Activated CD8-positive, alpha-beta memory T cell treated with anti-CD3 and anti-CD28 coated beads, Interleukin-2, amount 50 U/mL, for 48 hours (primary cell): Measurements from ENCODE around the gene EHMT2.
A peak's percentile ranks its signal among the peaks of the same experiment; 100 is the strongest.

Experiments
- DNase-seq: peaks from one replicate; pipeline ENCODE4 v3.0.0-alpha.2; 2020

EHMT2 gene

DNA sequence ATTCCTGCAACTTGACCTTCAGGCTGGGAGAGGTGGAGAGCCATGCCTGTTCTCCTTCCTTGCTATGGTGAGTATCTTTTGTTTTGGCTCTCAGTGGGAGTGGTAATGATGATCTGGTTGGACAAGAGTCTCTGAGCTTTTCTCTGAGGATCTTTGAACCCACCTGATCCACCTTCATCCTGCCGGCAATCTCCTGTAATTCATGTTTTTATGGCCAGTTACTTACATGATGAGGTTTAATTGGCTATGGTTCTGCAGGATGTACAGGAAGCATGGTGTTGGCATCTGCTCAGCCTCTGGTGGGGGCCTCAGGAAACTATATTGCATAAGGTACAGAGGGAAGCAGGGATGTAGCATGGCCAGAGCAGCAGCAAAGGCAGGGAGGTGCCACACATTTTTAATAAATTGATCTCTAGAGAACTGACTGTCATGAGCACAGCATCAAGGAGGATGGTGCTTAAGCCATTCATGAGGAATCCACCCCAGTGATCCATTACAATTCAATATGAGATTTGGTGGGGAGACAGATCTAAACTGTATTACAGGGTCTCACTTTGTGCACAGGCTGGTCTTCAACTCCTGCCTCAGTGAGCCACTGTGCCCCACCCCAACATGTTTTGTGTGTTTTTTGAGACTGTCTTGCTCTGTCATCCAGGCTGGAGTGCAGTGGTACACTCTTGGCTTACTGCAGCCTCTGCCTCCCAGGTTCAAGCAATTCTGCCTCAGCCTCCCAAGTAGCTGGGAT, 60.0 kb downstream of the EHMT2 start:
- no peak for DNase-seq

GRCh38 chr6:31836474-31837368, 60.8 kb downstream of the EHMT2 start:
- DNase-seq: no peak

GRCh38 chr6:31836047-31836473, 61.4 kb downstream of the EHMT2 start:
- no peak for DNase-seq

- DNase-seq: peak; percentile 94
Observed at GRCh38 chr6:31834367-31835250, 62.9 kb downstream of the EHMT2 start.

DNA sequence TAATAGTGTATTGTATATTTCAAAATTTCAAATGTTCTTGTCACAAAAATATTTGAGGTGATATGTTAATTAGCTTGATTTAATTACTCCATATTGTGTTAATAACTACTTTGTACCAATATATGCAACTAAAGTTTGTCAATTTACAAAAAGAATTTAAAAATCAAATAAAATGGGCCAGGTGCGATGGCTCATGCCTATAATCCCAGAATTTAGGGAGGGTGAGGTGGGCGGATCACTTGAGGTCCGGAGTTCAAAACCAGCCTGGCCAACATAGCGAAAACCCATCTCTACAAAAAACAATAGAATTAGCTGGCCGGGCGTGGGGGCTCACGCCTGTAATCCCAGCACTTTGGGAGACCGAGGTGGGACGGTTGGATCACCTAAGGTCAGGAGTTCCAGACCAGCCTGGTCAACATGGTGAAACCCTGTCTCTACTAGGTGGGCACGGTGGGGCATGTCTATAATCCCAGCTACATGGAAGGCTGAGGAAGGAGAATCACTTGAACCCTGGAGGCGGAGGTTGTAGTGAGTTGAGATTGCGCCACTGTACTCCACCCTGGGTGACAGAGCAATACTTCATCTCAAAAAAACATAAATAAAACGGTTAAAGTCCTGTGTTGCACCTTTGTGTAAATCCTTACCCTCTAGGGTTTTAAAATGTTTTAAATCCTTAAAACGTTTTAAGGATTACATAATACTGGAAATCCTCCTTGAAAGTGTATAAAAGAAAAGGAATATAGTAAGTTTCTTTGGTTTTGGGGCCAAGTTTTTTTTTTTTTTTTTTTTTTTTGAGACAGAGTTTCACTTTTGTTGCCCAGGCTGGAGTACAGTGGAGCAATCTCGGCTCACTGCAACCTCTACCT, 65.9 kb downstream of the EHMT2 start:
- DNase-seq: no peak

DNA sequence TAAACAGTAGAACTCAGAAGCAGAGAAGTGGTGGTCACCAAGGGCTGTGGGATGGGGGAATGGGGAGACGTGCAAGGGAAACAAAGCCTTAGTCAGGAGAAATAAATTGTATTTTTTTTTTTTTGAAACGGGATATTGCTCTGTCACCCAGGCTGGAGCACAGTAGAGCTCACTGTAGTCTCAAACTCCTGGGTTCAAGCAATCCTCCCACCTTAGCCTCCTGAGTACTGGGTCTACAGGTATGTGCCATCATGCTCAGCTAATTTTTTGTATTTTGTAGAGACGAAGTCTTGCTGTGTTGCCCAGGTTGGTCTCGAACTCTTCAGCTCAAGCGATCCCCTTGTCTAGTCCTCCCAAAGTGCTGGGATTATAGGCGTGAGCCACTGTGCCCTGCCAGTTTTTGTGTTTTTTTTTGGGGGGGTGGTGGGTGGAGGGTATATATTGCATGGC, 66.6 kb downstream of the EHMT2 start:
- no peak for DNase-seq
